T-helper 9 cell (primary cell): ENCODE measurements around the gene CHRM3.
"Not testable (repeated sequence)": the region's sequence is repeated elsewhere in the genome, so short reads cannot be mapped to it uniquely, and the experiment has no call there.

Source experiments
- DNase-seq: peaks from one replicate; pipeline ENCODE4 v3.0.0-alpha.2; 2020
- total RNA-seq, 2 donors: gene quantifications; one replicate each; lab custom pipeline; 2026; lab: John Stamatoyannopoulos, UW

CHRM3 gene
- total RNA-seq: 0 to 0.28 reads per million in 2 donors

DNA sequence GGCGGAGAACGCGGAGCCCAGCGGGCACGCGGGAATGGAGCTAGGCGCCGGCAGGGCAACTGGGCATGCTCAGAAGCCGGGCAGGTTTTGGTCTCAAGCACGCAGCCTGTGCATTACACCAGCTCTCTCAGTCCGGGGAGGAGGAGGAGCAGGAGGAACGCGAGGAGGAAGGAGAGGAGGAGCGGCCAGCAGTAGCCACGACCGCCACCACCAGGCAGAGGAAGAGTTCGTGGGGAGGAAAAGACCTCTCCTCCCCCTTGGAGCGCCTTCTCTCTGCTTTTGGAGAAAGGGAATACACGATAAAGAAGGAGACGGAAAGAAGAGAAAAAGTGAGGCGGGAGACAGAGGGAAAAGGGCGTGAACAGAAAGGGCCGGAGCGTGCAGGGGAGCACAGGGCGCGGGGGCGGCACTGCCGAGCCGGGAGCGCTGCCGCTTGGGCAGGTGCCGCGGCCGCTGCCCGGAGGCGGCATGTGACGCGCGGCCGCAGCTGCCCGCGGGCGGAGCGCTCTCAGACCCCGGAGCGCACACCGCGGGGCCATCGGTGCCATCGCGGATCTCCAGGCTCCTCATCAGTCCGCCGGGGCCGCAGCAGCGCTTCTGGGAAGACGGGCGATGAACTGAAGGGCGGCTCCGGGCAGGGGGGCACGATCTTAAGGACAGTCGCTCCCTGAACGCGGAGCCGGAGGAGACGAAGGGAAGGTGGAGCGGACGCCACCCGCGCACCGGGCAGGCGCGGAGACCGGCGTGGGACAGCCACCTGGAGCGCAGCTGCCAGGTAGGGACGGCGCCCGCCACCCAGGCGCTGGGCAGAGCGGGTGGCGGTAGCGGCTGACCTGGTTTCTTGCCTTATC lies at the start of gene CHRM3:
CHRM3 (plus strand) TSS at position 116 of the 851 bp plus-strand sequence. CDS start 520,884 bp downstream, outside the sequence.
- no peak for DNase-seq

DNA sequence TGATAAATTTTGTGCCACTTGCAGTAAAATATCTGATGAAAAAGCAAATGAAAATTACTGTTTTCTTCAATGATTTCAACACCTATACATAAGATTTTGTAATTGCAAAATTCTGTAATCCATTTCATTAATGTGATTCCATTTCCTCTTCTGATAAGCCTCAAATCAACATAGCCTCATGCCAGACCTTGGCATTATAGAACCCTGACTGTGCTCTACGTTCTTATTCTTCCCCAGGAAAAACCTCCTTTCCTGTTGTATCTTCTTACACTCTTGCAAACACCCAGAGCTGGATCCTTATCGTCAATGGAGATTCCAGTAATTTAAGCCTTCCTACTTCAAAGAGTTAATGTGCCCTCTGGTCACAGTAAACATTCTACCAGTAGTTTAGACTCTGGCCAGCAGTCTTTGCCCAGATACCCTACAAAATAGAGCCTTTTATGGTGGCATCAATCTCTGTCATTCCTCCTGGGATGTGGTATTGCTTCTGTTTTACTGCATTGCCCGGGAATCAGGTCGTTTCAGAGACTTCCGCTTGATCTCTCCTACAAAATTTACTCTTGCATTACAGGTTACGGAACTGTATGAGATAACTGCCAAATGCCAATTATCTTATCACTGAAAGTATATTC lies 48.5 kb upstream of the CHRM3 start:
- DNase-seq: no peak

DNA sequence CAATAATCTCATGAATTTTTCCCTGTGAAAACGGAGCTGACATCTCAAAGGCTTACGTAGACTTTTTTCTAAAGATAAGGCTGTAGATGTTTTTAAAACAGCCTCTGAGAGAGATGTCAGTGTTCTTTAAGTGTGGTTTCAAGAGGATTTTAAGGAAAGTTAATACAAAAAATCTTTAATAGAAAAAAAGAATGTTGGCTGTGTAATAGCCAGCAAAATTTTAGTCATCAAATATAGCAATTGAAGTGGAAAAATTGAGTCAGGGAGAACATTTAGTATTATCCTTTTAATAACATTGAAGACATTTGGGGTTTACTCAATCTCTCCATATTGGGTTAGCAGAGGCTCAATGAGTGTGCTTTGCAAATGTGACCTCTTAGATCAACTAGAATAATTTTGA lies 38.6 kb upstream of the CHRM3 start:
- DNase-seq: no peak

DNA sequence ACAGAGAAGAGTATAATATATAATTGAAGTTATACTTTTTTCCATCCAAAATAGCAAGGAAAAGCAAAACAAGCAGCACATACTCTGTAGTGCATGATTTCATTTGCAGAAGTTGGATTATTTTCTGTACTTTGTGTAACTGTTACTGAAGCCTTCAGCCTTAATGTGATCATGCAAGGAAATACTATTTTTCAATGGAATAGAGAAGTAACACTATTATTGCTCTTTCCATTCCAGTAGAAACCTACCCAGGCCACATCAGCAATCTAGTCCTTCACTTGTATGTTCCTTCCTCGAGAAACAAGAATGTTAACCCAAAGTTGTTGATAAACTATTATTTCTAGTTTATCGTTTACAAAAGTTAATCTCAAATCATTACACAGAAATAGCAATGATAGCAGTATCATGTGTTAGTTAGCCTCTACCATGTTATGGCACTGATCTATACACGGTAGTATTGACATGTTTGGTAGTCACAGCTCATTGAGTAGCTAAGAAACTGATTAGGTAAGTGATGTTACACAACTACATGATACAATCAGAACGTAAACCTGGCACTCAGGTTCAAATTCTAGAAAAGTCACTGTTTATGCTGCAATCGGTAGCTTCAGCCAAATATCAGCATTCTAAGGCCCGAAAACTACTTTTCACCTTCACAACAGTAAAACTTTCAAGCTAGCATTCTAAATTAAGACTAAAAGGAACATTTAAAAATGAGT lies 37.6 kb upstream of the CHRM3 start:
- no peak for DNase-seq

DNA sequence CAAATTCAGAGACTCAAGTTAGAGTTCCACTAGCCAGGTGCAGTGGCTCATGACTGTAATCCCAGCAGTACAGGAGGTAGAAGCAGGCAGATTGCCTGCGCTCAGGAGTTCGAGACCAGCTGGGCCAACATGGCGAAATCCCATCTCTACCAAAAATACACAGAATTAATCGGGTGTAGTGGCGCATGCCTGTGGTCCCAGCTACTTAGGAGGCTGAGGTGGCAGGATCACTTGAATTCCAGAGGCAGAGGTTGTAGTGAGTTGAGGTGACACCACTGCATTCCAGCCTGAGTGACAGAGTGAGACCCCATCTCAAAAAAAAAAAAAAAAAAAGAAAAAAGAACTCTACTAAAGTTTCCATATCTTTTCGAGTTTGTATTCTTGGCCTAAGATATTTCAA lies 36.7 kb upstream of the CHRM3 start:
- no peak for DNase-seq

DNA sequence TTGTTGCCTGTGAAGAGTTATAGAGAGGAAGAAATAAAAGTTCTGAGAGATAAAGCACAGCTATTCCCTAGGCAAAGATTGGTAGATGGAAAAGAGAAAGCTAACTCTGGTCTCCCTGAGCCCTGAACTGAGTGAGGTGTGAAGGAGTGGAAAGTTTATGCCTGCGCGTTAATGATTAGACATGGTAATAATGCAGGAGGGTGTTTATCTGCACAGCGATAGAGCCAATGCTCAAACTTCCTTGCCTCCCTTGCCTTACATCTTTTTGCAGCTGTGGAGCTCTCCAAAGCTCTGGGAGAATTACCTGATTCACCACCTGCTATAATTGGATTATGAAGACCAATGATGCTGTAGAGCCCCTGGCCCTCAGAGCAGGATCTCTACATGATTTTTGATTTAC lies 32.8 kb upstream of the CHRM3 start:
- DNase-seq: no peak

DNA sequence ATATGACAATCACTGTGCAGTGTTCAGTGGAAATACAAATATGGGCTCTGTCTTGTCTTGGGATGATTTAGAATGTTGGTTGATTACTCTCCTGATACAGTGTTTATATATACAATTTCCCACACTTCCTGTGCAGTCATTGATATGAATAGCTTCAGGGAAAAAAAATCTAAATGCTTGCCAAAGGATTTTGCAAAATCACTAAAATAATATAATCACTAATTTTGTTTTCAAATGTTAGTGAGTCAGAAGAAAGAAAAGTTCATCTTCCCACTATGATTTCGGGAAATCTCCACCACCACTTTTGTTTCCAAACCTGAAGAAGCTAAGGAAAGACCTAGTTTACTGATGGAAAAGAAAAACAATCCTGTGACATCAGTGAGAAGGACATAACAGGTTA lies 32.1 kb upstream of the CHRM3 start:
- DNase-seq: no peak

DNA sequence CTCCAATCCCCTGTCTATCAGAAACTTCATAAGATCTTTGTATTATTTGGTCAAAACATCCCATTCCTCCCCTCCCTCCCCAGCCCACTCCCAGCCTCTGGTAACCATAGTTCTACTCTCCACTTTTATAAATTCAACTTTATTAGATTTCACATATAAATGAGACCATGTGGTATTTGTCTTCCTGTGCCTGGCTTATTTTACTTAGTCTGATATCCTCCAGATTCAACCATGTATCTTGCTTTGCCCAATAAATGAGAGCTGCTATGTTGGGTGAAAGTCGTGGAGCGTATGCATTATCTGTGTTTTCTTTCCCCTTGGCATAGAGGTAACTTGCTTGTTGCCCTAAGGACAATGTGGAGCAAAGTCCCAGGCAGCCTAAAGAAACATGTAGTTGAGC lies 28.5 kb upstream of the CHRM3 start:
- DNase-seq: no peak

DNA sequence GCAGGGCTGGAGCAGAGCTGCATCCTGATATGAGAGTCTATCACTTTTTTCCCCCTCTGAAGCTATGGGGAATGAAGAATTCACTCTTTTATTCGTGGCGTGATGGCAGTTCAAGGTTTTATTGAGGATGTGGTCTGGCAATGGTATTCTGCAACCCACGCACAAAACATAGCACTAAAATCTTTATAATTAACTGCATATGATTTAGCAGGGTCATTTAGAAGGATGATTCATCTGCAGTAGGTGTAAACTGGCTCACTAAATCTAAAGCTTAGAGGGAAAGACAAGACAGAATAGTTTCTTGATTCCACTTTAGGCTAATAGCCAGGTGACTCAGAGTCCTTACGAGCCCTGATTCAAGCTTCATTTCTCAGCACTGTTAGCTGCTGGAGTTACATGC lies 25.0 kb upstream of the CHRM3 start:
- no peak for DNase-seq

DNA sequence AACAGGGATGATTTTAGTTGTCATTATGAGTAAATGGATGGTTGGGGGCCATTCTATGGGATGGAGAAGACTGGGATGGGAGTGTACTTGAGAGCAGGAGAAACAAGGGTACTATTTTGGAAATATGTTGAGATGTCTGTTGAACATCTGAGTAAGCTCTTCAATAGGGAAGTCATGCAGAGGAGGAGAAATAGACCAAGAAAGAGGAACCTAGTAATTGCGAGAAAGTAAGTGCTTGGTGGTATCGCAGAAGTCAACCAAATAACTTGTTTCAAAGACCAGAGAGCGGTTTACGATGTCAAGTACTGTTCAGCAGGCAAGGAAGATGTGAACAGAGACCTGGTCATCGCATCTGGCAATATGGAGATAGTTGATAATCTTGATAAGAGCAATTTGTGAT lies 22.4 kb upstream of the CHRM3 start:
- no peak for DNase-seq

DNA sequence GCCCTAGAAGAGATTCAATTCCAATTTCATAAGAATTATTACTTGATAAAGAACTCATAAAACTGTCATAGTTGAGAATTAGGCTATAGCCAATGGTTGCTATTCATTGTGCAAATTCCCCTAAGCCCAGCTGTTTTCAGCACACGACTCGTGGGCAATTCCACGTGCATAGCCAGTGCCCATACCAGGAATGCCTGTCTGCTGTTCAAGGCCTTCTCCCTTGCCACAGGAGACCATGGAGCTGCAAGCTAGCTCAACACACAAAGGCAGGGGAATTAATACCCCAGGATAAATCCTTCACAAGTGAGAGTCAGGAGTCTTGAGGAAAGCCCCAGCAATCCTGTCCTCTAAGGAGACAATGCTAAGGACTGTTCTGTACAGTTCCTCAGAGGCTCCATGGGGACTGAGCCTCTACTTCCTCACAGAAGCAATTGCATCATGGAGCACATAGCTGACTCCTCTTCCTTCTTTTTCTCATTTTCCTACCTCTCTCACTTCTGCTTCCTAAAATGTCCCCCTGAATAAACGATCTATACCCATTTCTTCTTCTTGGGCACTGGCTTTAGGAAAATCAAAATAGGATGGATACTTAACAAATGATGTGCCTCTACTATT lies 19.1 kb upstream of the CHRM3 start:
- DNase-seq: no peak

DNA sequence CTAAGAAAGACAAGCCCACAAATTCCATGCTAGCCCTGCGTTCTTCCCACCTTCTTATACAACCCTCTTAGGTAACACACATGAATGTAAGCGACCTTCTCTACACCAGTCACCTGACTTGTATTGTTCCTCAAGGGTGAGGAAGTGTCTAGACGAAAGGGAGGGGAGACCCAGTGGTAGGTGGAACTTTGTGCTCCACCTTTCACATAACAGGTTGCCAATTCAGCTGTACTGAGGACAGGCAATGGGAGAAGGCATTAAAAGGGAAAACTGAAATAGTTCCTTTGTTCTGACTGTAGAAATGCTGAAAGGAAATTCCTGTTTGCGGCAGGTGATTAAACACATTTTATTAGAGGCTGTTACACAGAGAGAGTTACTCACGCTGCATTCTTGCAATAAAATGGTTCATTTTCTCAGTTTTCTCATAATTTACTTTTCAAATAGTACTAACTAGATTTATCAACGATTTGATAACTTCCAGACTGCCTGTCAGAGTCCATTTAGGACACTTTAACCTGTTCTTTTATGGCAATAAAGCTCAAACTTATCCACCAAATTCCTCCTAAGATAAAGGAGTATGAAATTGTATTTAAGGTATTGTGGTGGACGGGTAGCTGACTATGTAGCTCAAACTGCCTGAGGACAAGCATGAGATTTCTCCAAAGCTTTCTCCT lies 17.8 kb upstream of the CHRM3 start:
- DNase-seq: no peak

DNA sequence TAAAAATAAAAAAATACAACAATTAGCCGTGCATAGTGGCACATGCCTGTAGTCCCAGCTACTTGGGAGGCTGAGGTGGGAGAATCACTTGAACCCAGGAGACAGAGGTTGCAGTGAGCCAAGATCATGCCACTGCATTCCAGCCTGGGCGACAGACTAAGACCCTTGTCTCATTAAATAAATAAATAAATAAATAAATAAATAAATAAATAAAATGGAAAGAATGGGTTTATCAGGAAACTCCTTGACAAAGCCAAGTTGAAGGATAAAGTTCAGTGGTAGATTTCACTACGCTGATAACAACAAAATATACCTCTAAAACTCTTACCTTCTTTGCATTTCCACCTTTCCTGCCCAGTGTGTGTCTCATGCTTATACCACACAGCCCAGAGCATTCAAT lies 15.5 kb upstream of the CHRM3 start:
- DNase-seq: not testable (repeated sequence)

DNA sequence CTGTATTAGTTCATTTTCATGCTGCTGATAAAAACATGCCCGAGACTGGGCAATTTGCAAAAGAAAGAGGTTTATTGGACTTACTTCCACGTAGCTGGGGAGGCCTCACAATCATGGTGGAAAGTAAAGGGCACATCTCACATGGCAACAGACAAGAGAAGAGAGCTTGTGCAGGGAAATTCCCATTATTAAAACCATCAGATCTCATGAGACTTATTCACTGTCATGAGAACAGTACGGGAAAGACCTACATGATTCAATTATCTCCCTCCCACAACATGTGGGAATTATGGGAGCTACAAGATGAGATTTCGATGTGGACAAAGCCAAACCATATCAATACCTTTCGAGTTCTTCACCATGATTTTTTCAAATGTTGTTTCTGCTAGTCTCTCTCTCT lies 3.7 kb upstream of the CHRM3 start:
- DNase-seq: no peak

DNA sequence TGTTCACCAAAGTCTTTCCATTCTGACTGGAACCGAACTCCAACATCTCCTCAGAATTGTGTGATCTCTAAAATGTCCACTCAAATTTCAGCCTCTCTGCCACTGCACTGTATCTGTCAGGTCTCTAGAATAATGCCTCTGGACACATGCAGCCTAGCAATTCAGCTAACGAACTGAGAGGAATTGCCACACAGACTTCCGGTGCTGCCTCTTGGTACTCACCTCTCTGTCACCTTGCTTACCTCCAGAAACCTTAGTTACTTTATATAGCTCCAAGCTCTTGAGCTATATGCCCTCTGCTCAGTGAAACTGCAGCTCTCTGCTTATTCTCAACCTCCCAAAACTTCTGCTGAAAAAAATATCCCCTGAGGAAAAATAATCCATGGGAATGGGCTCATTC lies 2.7 kb upstream of the CHRM3 start:
- DNase-seq: no peak

DNA sequence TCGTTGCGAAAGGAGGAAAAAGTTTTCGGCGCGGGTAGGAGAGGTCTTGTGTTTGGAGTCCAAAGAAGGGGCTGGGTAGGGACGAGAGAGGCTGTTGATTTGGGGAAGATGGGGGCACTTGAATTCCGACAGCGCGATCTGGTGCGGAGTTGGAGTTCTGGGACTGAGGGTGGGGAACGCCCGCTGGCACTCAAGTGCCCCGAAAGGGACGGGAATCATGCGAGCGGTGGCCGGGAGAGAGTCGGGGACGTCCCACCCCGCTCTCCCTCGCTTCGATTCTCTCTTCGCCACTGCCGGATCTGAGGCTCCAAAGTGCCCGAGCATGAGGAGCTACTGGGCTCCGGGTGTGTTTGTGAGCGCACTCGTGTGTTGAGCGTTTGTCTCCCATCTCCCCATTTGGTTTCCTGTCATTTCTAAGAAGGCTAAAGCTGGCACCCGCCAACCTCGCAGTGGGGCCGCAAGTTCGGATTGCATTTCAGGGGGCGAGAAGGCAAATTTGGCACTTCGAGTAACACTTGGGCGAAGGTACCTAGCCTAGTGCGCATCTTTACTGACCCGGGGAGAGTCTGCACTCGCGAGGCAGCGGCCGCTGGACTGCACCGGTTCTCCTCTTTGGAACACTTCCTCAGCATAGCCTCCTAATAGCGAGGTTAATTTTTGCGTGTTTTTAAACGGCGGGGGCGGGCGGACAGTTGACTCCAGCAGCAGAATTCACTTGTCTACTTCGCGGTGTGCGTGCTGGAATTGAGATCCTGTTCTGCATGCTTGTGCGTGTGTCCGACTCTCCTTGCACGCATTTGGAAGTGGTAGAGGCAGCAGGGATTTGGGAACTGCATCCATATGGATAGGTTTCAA lies 1.2 kb downstream of the CHRM3 start:
- no peak for DNase-seq

DNA sequence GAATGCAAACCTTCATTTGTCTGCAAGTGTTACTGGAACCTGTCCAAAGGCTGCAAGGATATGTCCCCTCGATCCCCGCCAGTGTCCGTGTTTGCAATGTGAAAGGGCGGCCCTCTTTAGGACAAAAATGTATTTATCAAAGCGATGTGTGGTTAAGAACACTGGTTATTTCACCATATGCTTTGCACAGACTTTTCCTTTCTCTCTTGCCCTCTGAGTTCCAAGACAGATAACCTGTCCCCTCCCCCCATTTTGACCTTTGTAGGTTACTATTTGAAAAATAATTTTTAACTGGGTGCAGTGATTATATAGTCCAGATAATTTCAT lies 1.8 kb downstream of the CHRM3 start:
- no peak for DNase-seq

DNA sequence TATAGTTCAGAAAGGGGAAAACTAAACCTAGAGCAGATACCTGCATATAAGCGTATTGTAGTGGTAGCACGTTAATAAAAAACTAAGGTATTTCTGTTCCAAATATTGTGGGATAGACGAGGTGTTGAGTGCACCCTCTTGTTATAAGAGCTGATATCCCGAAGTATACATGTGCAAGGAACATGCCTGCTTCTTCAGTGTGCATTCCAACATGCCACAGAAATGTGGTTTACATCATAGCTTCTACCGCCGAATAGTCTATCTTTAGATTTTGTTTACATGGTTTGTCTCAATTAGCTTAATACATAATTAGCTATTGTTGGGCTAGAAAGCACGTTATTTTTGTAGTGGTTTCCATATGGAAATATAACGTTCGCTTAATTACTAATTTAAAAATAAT lies 2.2 kb downstream of the CHRM3 start:
- no peak for DNase-seq

DNA sequence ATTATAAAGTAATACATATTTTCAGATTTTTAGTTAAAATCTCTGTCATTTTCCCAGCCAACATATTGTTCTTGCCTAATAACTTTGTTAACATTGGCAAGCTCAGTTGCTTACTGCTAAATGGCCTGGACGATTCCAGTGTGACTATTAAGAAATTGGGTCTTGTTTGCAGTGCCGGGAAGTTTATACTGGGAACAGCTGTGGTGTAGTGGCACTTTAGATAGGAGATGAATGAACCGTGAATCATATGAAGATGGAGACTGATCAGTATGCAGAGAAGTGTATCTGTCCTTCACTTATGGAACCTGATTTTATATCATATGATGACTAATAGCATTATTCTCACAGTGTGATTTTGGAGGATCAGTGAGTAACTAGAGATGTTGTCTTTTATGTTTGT lies 3.3 kb downstream of the CHRM3 start:
- no peak for DNase-seq

DNA sequence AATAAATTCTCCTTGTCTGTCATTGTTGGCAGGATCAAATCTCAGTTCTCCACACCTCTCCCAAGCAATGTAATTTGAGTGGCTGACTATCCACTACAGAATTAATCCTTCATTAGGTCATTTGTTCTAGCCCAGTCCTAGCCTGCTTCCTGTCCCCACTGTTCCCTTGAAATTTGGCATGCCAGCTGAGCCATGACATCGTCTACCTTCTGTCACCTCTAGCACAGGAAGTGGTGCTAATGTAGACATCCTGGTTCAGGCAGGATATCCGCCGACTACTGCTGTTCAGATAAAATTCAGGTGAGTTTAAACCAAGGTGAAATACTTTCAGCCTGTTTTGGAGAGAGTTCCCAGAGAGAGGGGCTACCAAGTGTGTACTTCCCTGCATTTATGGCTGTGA lies 5.9 kb downstream of the CHRM3 start:
- DNase-seq: no peak

DNA sequence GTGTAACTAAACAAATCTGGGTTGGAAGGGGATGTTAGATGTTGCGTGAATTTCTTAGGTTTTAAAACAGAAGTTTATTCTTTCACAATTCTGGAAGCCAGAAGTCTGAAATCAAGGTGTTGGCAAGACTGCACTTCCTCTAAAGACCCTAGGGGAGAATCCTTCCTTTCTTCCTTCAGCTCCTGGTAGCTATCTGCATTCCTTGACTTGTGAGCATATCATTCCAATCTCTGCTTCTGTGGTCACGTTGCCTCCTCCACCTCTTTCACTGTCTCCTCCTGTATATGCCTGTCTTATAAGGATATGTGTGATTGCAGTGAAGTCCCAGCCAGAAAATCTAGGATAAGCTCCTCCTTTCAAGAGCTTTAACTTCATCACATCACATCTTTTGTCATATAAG lies 7.7 kb downstream of the CHRM3 start:
- DNase-seq: no peak

DNA sequence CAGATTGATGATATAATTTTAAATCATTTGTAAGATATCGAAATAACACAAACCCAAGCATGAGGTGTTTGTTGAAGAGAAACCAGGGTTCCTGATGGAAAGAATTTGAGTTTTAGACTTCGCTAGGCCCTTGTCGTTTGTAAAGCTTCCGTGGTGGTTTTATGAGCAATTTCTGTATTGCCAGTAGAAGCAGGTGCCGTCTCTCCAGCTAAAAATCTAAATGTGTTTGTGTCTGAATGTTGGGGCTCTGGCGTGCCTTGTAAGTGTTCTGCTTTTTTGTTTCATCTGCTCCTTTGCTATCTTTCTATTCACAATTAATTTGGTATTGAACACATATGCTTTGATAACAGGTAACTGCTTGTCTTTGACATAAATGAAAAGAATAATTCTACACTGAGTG lies 27.5 kb downstream of the CHRM3 start:
- no peak for DNase-seq
